Neural cell (in vitro differentiated cells): ENCODE results near the gene PDIA6. TPM values are rescaled to one million over a fixed set of nuclear protein-coding genes. Genes with fewer than 3 reads are reported as not detected.

Experiments
- H2AFZ ChIP-seq: fragments of 200-600, 300-800 bp; sonication (generic), shearing (Covaris generic); 2 replicates; pipeline ENCODE4 v1.6.0; 2014; ENCODE audit warnings: low read depth, mild to moderate bottlenecking, antibody characterized with exemption, low read length, moderate library complexity
- H3F3A ChIP-seq: fragments of 200-600 bp; shearing (Covaris generic); 2 replicates; pipeline ENCODE4 v1.6.1; 2016; ENCODE audit warnings: mild to moderate bottlenecking, moderate library complexity, mixed read lengths, antibody characterized with exemption, low read length; ENCODE audit not compliant: insufficient read depth, poor library complexity, severe bottlenecking
- H3K27ac ChIP-seq: fragments of 200-600, 300-800 bp; sonication (generic), shearing (Covaris generic); 2 replicates; pipeline ENCODE4 v1.5.1; 2014; ENCODE audit warnings: mild to moderate bottlenecking, low read length, moderate library complexity
- H3K27me3 ChIP-seq: fragments of 300-800, 200-600 bp; sonication (generic), shearing (Covaris generic); 2 replicates; pipeline ENCODE4 v1.6.0; 2014; ENCODE audit warnings: mild to moderate bottlenecking, low read depth, low read length, moderate library complexity; ENCODE audit not compliant: insufficient read depth
- H3K36me3 ChIP-seq: fragments of 300-800, 200-600 bp; sonication (generic), shearing (Covaris generic); 2 replicates; pipeline ENCODE4 v1.5.1; 2014; ENCODE audit warnings: mild to moderate bottlenecking, antibody characterized with exemption, low read length, moderate library complexity; ENCODE audit not compliant: insufficient read depth
- H3K4me2 ChIP-seq: fragments of 300-800, 200-600 bp; sonication (generic), shearing (Covaris generic); 2 replicates; pipeline ENCODE4 v1.6.0; 2014; ENCODE audit warnings: mild to moderate bottlenecking, low read length
- H3K4me3 ChIP-seq: fragments of 300-800, 200-600 bp; sonication (generic), shearing (Covaris generic); 2 replicates; pipeline ENCODE4 v1.5.1; 2014; ENCODE audit warnings: mild to moderate bottlenecking, low read length, moderate library complexity
- H3K79me2 ChIP-seq: fragments of 200-600 bp; shearing (Covaris generic); replicated peaks from 2 replicates; pipeline ENCODE4 v1.6.0; 2014; ENCODE audit warnings: mild to moderate bottlenecking, low read length, moderate library complexity; ENCODE audit not compliant: insufficient read depth
- H3K9ac ChIP-seq: fragments of 300-800, 200-600 bp; sonication (generic), shearing (Covaris generic); 2 replicates; pipeline ENCODE4 v1.6.1; 2016; ENCODE audit warnings: mild to moderate bottlenecking, low read length, mixed read lengths
- H3K9me2 ChIP-seq: fragments of 200-600 bp; shearing (Covaris generic); 2 replicates; pipeline ENCODE4 v1.6.1; 2016; ENCODE audit warnings: mild to moderate bottlenecking, low read length, mixed read lengths; ENCODE audit not compliant: insufficient read depth
- H3K9me3 ChIP-seq: fragments of 200-600, 300-800 bp; sonication (generic), shearing (Covaris generic); 2 replicates; pipeline ENCODE4 v1.6.1; 2016; ENCODE audit warnings: mild to moderate bottlenecking, mixed run types, low read length, moderate library complexity, mixed read lengths
- H4K20me1 ChIP-seq: fragments of 200-600 bp; shearing (Covaris generic); 2 replicates; pipeline ENCODE4 v1.6.1; 2016; ENCODE audit warnings: mild to moderate bottlenecking, mixed run types; ENCODE audit not compliant: insufficient read depth
- EP300 ChIP-seq: fragments of 450-650 bp; conservative IDR thresholded peaks from 2 replicates; pipeline ENCODE4 v1.6.1; 2014; ENCODE audit warnings: antibody characterized with exemption, mild to moderate bottlenecking, moderate library complexity; ENCODE audit not compliant: poor library complexity, severe bottlenecking
- EZH2 ChIP-seq: fragments of 200-600, 300-800 bp; shearing (Covaris generic), sonication (generic); IDR thresholded peaks from 2 replicates; pipeline ENCODE4 v1.6.1; 2014; ENCODE audit warnings: antibody characterized with exemption, low read length, borderline replicate concordance, mild to moderate bottlenecking; ENCODE audit not compliant: insufficient read depth, poor library complexity, severe bottlenecking
- MXI1 ChIP-seq: fragments of 450-650 bp; conservative IDR thresholded peaks from 2 replicates; pipeline ENCODE4 v1.6.1; 2014; ENCODE audit warnings: antibody characterized with exemption, mild to moderate bottlenecking; ENCODE audit not compliant: poor library complexity, severe bottlenecking
- POLR2AphosphoS5 ChIP-seq: IDR thresholded peaks from 2 replicates; pipeline ENCODE4 v1.6.1; 2012
- RAD21 ChIP-seq: fragments of 450-650 bp; conservative IDR thresholded peaks from 2 replicates; pipeline ENCODE4 v1.6.1; 2014; ENCODE audit warnings: antibody characterized with exemption, mild to moderate bottlenecking, moderate library complexity
- SMC3 ChIP-seq: fragments of 450-650 bp; conservative IDR thresholded peaks from 2 replicates; pipeline ENCODE4 v1.6.1; 2014; ENCODE audit warnings: antibody characterized with exemption, mild to moderate bottlenecking, moderate library complexity; ENCODE audit not compliant: poor library complexity
- TAF1 ChIP-seq: IDR thresholded peaks from 2 replicates; pipeline ENCODE4 v1.6.1; 2012; ENCODE audit warnings: low read depth
- polyA plus RNA-seq: library from polyadenylated mRNA; depleted of rRNA; stranded (reverse); fragments of >200 nt; gene quantifications from 2 replicates; pipeline ENCODE4 v1.2.3, GENCODE V29; 2014
- TF ChIP-seq, protein P1 (sequence below): fragments of 450-650 bp; IDR thresholded peaks from 2 replicates; pipeline ENCODE4 v1.5.1; 2014; ENCODE audit warnings: antibody characterized with exemption, mild to moderate bottlenecking, moderate library complexity; ENCODE audit not compliant: poor library complexity, severe bottlenecking
- TF ChIP-seq, protein P2 (sequence below): IDR thresholded peaks from 2 replicates; pipeline ENCODE4 v1.6.1; 2012; ENCODE audit warnings: borderline replicate concordance

PDIA6 gene
- polyA plus RNA-seq, 1 donor from 2014 or later, result 124 TPM

DNA sequence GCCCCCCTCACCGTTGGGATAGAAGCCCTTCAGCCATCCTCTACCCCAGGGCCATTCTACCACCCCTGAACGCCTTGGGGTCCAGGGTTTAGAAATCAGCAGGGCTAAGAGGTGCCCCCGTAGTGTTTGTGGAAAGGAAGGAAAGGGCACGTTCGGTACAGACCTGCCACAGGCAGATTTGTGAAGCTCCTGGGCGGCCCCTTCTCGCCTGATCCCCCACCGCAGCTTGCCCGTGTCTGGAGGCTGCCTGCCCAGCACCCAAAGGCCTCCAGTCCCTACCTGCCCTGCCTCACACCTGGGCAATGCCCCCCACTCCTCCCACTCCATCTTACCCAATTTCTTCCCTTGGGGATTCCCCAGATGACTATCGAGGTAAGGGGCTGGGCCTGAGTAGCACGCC lies 69.9 kb downstream of the PDIA6 start:
- Histone ChIP-seq H3K27me3 (no peaks in the 10 kb centered on the region), H3K27ac (no peak overlapping the region), H3K79me2 (no peaks in the 10 kb centered on the region), H3K4me2 (no peak overlapping the region), H3K4me3 (no peak overlapping the region), H3K9me3 (no peaks in the 10 kb centered on the region), H3K36me3 (no peaks in the 10 kb centered on the region), H3F3A (no peaks in the 10 kb centered on the region), H4K20me1 (no peaks in the 10 kb centered on the region), H2AFZ (no peak overlapping the region), H3K9ac (no peak overlapping the region), H3K9me2 (no peaks in the 10 kb centered on the region)
- no peak for TF ChIP-seq POLR2AphosphoS5
- TF ChIP-seq, protein P1, sequence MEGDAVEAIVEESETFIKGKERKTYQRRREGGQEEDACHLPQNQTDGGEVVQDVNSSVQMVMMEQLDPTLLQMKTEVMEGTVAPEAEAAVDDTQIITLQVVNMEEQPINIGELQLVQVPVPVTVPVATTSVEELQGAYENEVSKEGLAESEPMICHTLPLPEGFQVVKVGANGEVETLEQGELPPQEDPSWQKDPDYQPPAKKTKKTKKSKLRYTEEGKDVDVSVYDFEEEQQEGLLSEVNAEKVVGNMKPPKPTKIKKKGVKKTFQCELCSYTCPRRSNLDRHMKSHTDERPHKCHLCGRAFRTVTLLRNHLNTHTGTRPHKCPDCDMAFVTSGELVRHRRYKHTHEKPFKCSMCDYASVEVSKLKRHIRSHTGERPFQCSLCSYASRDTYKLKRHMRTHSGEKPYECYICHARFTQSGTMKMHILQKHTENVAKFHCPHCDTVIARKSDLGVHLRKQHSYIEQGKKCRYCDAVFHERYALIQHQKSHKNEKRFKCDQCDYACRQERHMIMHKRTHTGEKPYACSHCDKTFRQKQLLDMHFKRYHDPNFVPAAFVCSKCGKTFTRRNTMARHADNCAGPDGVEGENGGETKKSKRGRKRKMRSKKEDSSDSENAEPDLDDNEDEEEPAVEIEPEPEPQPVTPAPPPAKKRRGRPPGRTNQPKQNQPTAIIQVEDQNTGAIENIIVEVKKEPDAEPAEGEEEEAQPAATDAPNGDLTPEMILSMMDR, result no peak
- no peak for TF ChIP-seq TAF1
- TF ChIP-seq RAD21, result no peak
- no peak for TF ChIP-seq EP300
- no peak for TF ChIP-seq EZH2
- TF ChIP-seq SMC3, result no peak
- TF ChIP-seq, protein P2, sequence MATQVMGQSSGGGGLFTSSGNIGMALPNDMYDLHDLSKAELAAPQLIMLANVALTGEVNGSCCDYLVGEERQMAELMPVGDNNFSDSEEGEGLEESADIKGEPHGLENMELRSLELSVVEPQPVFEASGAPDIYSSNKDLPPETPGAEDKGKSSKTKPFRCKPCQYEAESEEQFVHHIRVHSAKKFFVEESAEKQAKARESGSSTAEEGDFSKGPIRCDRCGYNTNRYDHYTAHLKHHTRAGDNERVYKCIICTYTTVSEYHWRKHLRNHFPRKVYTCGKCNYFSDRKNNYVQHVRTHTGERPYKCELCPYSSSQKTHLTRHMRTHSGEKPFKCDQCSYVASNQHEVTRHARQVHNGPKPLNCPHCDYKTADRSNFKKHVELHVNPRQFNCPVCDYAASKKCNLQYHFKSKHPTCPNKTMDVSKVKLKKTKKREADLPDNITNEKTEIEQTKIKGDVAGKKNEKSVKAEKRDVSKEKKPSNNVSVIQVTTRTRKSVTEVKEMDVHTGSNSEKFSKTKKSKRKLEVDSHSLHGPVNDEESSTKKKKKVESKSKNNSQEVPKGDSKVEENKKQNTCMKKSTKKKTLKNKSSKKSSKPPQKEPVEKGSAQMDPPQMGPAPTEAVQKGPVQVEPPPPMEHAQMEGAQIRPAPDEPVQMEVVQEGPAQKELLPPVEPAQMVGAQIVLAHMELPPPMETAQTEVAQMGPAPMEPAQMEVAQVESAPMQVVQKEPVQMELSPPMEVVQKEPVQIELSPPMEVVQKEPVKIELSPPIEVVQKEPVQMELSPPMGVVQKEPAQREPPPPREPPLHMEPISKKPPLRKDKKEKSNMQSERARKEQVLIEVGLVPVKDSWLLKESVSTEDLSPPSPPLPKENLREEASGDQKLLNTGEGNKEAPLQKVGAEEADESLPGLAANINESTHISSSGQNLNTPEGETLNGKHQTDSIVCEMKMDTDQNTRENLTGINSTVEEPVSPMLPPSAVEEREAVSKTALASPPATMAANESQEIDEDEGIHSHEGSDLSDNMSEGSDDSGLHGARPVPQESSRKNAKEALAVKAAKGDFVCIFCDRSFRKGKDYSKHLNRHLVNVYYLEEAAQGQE, result no peak
- TF ChIP-seq MXI1, result no peak

DNA sequence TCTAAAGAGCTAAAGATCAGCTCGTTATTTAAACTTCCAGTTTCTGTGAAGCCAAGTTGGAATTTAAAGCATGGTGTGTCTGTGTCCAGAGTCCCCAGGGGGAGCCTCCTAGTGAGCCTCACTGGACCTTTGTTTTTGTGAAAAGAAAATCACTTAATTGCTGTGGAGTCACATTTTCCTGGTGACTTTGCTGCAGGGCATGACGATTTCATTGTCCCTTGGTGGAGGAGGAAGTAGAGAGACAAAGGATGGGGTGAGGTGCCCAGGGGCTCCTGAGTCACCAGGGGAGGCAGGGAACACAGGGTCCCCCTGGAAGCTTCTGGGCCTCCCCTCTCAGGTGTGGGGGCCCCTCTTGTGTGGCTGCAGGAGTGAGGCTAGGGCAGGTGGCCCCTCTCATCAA lies 71.4 kb downstream of the PDIA6 start:
- Histone ChIP-seq H3K9ac (no peak overlapping the region), H3K9me2 (no peaks in the 10 kb centered on the region), H3K4me3 (no peak overlapping the region), H3F3A (no peaks in the 10 kb centered on the region), H3K27me3 (no peaks in the 10 kb centered on the region), H2AFZ (no peak overlapping the region), H3K4me2 (no peak overlapping the region), H3K36me3 (no peaks in the 10 kb centered on the region), H3K27ac (no peak overlapping the region), H3K79me2 (no peaks in the 10 kb centered on the region), H3K9me3 (no peaks in the 10 kb centered on the region), H4K20me1 (no peaks in the 10 kb centered on the region)
- TF ChIP-seq SMC3, result no peak

DNA sequence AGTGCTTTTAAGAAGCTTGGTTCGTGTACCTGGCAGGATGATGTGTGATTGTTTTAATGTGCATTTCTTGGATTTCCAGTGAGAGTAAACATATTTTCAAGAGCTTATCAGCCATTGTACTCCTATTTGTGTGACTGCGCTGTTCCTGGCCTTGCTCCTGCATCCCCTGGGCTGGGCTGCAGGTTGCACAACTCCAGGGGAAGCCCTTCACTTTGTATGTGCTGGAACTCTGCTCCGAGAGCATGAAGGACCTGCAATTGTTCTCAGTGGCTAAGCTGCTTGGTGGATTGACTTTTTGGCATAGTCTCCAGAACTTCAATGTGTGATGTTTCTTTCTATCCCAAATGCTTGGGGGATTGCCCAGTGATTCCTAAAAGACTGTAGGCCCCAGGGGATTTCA lies 72.4 kb downstream of the PDIA6 start:
- TF ChIP-seq SMC3, result no peak
- no peak for TF ChIP-seq EP300
- TF ChIP-seq, protein P2, result no peak
- TF ChIP-seq POLR2AphosphoS5, result no peak
- TF ChIP-seq MXI1, result no peak
- TF ChIP-seq TAF1, result no peak
- TF ChIP-seq, protein P1, result no peak
- TF ChIP-seq EZH2, result no peak
- TF ChIP-seq RAD21, result no peak
- H2AFZ ChIP-seq, result no peak overlapping the region

More for the DNA sequence above, 72.4 kb downstream of the PDIA6 start:
- H3K4me3 ChIP-seq, result no peak overlapping the region
- no peaks in the 10 kb centered on the region for H3K9me3 ChIP-seq
- no peak overlapping the region for H3K27ac ChIP-seq
- no peaks in the 10 kb centered on the region for H3F3A ChIP-seq
- no peaks in the 10 kb centered on the region for H3K27me3 ChIP-seq
- no peak overlapping the region for H3K4me2 ChIP-seq
- no peaks in the 10 kb centered on the region for H3K79me2 ChIP-seq
- no peaks in the 10 kb centered on the region for H4K20me1 ChIP-seq
- no peaks in the 10 kb centered on the region for H3K36me3 ChIP-seq
- no peaks in the 10 kb centered on the region for H3K9me2 ChIP-seq
- H3K9ac ChIP-seq, result no peak overlapping the region
